Prostate gland (tissue), 2 donors: ENCODE data around the gene SIGLEC5.

ENCODE experiments used
- CTCF ChIP-seq, 4 experiments: fragments of 200-600 bp in 2 of 4; fragments of 450-650 bp in 2 of 4; sonication (generic) in 2 of 4; IDR thresholded peaks; 1 replicate in 3 of 4; 2 replicates in 1 of 4; pipeline ENCODE4 v1.5.1; 2016 to 2019; ENCODE audit warnings: antibody characterized with exemption in 4 of 4, mild to moderate bottlenecking in 2 of 4, moderate library complexity in 2 of 4
- POLR2A ChIP-seq: fragments of 450-650 bp; IDR thresholded peaks from one replicate; pipeline ENCODE4 v1.6.1; 2016; ENCODE audit warnings: antibody characterized with exemption, mild to moderate bottlenecking
- POLR2AphosphoS5 ChIP-seq: sonication (generic); formaldehyde crosslinking; IDR thresholded peaks from one replicate; pipeline ENCODE4 v1.6.1; 2017; ENCODE audit warnings: antibody characterized with exemption

DNA sequence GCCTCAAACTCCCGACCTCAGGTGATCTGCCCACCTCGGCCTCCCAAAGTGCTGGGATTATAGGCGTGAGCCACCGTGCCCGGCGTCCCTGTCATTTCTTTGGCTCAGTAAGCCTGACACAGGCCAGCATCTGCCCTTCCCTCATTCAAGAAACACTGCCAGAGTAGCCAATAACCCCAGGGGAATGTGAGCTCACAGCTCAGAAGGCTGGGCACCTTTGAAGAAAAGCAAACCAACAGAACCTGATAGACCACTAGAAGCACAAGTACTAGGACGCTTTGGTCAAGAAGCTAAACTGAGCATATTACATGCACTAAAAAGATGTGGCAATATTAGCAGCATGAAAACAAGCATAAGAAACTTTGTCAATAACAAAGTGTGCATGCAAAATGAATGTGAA lies 14.2 kb downstream of the SIGLEC5 start:
- TF ChIP-seq CTCF (IDR thresholded peaks at IDR 0.05) (no peak), POLR2AphosphoS5 (no peak), POLR2A (no peak)
